HS-27A (cell line): ENCODE measurements around the gene TCFL5.
"Not testable (repeated sequence)": the region's sequence is repeated elsewhere in the genome, so short reads cannot be mapped to it uniquely, and the experiment has no call there.

Experiments used
- DNase-seq: peaks from one replicate; pipeline ENCODE4 v3.0.0-alpha.2; 2012; ENCODE audit warnings: low read depth, missing footprints

TCFL5 gene

GRCh38 chr20:62855120-62855519 lies 6.5 kb downstream of the TCFL5 start:
- DNase-seq = no peak

DNA sequence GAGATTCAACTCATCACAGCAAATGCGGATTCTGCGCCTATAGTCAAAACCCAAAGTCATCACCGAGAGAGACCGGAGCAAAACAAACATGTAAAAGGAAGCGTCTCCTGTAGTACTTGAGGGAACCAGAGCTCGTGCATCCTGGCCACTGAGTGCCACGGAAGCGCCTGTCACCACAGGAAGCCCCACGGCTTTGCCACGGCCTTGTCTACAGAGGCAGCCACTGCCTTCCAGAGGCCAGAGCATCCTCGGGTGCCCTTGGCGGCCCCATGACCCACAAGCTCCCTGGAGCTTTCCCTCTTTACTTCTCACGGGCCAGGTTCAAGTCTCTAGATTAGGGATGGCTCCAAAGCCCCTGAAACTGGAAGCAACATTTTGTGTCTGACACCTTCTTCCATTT lies 7.5 kb downstream of the TCFL5 start:
- DNase-seq = no peak

GRCh38 chr20:62853304-62853703 lies 8.3 kb downstream of the TCFL5 start:
- not testable (repeated sequence) for DNase-seq

DNA sequence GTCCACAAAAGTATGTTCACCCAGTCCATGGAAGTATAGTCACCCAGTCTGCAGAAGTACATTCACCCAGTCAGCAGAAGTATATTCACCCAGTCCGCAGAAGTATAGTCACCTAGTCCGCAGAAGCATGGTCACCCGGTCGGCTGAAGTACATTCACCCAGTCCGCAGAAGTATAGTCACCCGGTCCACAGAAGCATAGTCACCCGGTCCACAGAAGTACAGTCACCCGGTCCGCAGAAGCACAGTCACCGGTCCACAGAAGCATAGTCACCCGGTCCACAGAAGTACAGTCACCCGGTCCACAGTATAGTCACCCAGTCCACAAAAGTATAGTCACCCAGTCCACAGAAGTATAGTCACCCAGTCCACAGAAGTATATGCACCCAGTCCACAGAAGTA lies 8.8 kb downstream of the TCFL5 start:
- no peak for DNase-seq

- DNase-seq = no peak
Observed at GRCh38 chr20:62852196-62852595, 9.4 kb downstream of the TCFL5 start.

DNA sequence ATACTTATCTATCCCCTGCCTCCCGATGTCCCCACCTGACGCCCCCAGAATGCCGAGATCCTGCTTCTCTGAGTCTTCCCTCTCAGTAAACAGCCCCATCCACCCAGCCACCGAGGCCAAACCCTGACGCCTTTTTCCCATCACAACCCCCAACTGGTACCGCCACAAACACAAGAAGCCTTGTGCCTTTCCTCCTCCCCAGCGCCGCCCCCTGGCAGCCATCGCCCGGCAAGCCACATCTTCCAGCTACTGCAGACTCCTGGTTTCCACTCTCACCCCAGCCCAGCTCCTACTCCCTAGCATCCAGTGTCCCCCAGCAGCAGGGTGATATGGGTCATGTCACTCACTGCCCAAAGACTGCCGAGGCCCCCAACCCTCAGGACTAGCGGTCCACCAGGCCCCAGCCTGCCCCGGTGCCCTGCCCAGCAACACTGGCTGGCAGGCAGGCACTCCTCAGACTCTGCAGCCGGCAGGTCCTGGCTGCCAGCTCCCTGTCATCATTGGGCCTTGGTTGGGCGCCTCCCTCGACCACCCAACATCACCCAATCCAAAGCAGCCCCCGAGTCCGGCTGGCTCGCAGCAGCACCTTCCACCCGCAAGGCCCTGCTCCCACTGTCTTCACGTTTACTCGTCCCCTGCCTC lies 11.2 kb downstream of the TCFL5 start:
- DNase-seq = no peak

DNA sequence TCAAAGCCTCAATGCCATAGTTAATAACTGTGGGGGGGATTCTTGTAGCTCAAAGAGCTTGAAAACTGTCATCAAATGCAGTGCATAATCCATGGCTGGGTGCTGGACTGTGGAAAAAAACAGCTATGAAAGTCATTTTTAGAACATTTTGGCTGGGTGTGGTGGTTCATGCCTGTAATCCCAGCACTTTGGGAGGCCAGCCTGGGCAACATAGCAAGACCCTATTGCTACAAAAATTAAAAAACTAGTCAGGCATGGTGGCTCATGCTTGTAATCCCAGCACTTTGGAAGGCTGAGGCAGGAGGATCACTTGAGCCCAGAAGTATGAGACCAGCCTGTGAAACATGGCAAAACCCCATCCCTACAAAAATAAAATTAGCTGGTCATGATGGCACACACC lies 12.2 kb downstream of the TCFL5 start:
- DNase-seq = no peak

GRCh38 chr20:62848917-62849316 lies 12.7 kb downstream of the TCFL5 start:
- not testable (repeated sequence) for DNase-seq

GRCh38 chr20:62846166-62846890 lies 15.3 kb downstream of the TCFL5 start:
- DNase-seq = no peak

- no peak for DNase-seq
Observed at GRCh38 chr20:62845416-62846160, 16.0 kb downstream of the TCFL5 start.

GRCh38 chr20:62844182-62844581 lies 17.4 kb downstream of the TCFL5 start:
- no peak for DNase-seq

DNA sequence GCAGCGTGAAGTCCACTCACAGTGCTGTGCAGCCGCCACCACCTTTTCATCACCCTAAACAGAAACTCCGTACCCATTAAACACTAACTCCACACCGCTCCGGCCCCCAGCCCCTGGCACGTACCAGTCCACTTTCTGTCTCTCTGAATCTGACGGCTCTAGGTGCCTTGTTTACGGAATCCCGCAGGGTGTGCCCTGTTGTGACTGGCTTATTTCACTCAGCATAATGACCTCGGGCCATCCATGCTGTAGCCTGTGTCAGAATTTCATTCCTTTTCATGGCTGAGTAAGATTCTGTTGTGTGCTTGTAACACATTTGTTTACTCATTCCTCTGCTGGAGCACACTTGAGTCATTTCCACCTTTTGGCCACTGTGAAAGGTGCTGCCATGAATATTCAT lies 18.0 kb downstream of the TCFL5 start:
- DNase-seq = no peak

- DNase-seq = no peak
Observed at GRCh38 chr20:62841705-62842212, 19.9 kb downstream of the TCFL5 start.

DNA sequence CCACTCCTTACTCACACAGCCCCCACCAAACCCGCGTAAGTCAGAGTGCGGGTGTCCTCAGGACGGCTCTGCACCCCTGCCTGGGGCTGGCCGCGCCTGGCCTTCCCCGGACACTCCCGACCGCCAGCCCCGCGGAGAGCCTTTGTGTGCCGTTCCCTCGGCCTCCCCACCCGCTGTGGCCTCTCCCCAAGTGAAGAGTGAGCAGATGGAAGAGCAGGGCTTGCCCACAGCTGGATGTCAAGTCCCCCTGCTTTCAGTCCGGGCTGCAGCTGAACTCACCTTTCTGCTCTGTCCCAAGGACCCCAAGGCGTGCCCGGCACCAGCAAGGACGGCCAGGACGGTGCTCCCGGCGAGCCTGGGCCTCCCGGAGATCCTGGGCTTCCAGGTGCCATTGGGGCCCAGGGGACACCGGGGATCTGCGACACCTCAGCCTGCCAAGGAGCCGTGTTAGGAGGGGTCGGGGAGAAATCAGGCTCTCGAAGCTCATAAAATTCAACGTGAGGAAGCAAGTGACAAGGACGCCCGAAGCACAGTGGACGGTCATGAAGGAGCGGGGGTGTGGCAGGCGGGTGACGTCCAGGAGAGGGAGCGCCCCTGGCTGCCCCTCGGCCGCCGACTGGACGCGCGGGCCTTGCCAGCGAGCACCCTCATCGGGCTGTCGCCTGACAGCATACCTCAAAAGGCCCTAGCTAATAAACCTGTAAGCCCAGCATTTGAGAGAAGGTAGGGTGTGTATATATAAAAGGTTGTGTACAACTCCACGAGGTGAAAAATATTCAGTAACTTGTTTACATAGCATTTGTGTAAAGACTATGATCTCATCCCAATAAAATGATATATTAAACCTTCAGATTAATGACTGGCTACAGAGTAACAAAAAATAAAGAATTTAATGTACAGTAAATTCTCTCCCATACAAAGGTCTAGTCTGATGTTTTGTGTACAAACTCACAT lies 21.1 kb downstream of the TCFL5 start:
- no peak for DNase-seq

DNA sequence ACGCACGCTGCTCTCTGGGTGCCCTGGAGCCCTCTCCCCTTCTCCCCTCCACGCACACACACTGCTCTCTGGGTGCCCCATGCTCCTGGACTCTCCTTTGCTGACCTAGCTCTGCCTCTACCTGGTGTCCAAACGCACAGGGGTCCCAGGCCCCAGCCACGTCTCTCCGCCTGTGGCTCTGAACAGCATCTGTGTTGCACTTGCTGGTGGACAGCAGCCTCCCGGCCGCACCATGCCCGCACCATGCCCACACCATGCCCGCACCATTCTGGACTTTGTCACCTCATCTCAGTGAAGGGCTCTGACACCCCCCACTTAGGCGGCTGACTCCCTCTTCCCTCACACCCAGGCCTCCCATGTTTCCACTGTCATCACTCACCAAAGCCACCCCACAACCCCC lies 21.8 kb downstream of the TCFL5 start:
- DNase-seq = no peak

- DNase-seq = no peak
Observed at GRCh38 chr20:62839261-62839660, 22.4 kb downstream of the TCFL5 start.

GRCh38 chr20:62838128-62838891 lies 23.3 kb downstream of the TCFL5 start:
- DNase-seq = no peak

- no peak for DNase-seq
Observed at GRCh38 chr20:62837790-62838127, 23.9 kb downstream of the TCFL5 start.

- no peak for DNase-seq
Observed at GRCh38 chr20:62836967-62837490, 24.6 kb downstream of the TCFL5 start.

DNA sequence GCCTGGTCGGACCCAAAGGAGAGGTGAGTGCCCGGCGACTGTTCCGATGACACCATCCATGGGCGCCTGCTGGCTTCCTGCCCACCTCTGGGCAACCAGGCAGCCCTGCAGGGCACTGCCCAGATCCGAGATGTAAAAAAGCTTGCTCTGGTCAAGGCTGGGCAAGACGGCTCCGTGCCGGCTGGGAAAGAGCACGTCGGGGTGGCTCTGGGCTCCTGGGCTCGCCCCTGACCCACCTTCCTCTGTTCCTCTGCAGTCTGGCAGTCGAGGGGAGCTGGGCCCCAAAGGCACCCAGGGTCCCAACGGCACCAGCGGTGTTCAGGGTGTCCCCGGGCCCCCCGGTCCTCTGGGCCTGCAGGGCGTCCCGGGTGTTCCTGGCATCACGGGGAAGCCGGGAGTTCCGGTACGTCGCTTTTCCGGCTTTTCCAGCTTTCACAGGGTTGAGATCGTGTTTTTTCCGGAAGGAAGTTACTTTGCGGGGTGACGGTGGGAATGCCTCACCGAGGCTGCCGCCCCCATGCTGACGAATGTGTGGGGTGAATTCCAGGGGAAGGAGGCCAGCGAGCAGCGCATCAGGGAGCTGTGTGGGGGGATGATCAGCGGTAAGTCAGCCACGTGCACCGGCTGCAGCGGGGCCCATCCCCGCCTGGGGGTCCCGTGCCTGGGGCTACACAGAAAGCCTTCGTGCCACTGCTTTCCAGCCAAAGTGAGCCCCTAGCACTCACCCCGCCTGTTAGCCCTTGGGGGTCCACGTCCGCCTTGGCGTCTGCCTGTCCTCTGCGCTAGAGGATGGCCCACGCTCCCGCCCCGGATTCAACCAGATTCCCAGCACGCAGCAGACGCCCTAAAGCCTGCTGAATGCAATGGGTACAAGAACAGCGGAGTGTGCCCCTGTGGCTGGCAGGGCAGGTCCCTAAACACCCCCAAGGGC lies 25.4 kb downstream of the TCFL5 start:
- DNase-seq = no peak
